Measurements from ENCODE around the gene ANKH. TPM values are rescaled to one million over a fixed set of nuclear protein-coding genes. Genes with fewer than 3 reads are reported as not detected.

The ANKH gene
- total and polyA plus RNA-seq, 2 of the 13 experiments (the other 11 are each of a cell fraction or from before 2014, with no cell fraction given): 25.0 to 36.0 TPM

DNA sequence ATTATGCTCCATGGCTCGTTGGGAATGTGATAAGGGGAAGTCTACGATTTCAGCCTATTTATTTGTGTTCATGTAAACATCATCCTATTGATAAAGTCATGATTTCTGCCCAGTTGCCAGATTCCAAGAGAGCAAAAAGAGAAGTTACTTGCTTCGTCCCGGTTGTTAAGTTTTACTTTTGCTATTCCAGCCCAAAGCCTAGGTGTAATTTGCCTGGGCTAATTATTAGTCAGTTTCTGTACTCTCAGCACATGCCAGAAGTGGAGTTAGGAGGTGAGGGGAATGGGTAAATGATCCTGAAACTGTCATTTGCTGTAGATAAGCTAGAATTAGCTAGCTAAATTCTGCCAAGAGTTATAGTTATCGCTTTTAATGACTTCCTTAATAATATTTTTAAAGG is 4.5 kb upstream of the ANKH start:
- H3K4me1 ChIP-seq (ENCODE audit: insufficient read depth, low read length): peaks cover 43% of the 10 kb centered on the region
- no TSS peak for BruUV-seq (replicated peaks)
- H2AFZ ChIP-seq (ENCODE audit: low read length): no peak overlapping the region
- no peak overlapping the region for H3K9ac ChIP-seq (ENCODE audit: insufficient read depth, low read depth, low read length)
- no peak for ATAC-seq
- WGBS (ENCODE audit: low lambda C conversion rate): 7% methylated on average over 5 of the region's 5 CpGs
- intact Hi-C loops (cut with micrococcal nuclease; ENCODE audit: unreplicated experiment): no loop called here
- ChIA-PET POLR2A (no interaction called here), CTCF (ENCODE audit: low intra/inter-chr PET ratio, low total read pairs) (no interaction called here)
- no peak overlapping the region for H3K4me3 ChIP-seq (replicated peaks in 1 of 3; ENCODE audit: insufficient read depth in 1 of 3, low read depth in 2 of 3, low read length in 3 of 3)
- no peak overlapping the region for H3K4me2 ChIP-seq (ENCODE audit: low read depth, low read length)
- in situ Hi-C loops (cut with HindIII; ENCODE audit: extremely low pct_ligation_motif_present, low pct_unique_long_range_greater_than_20kb): no loop called here
- no peaks in the 10 kb centered on the region; a peak in 1 of 5 replicates for H3K27me3 ChIP-seq (ENCODE audit: control insufficient read depth in 1 of 2, insufficient read depth in 2 of 2, low read length in 2 of 2)
- DNase-seq (ENCODE audit: low spot score): no peak
- no peak overlapping the region for H3K27ac ChIP-seq (ENCODE audit: extremely low read length, insufficient read depth, low read length)
- TF ChIP-seq ZNF607 (CRISPR knock-in tag; IDR thresholded peaks at IDR 0.05; ENCODE audit: borderline replicate concordance) (no peak), ZXDC (CRISPR knock-in tag; IDR thresholded peaks at IDR 0.05) (no peak), ZBTB8A (CRISPR knock-in tag; IDR thresholded peaks at IDR 0.05; ENCODE audit: borderline replicate concordance, low read depth) (no peak), E2F2 (CRISPR knock-in tag; IDR thresholded peaks at IDR 0.05; ENCODE audit: borderline replicate concordance) (no peak), ZNF441 (CRISPR knock-in tag; IDR thresholded peaks at IDR 0.05; ENCODE audit: borderline replicate concordance) (no peak), SP4 (CRISPR knock-in tag; IDR thresholded peaks at IDR 0.05) (no peak), STAT5B (CRISPR knock-in tag; IDR thresholded peaks at IDR 0.05) (no peak), AGO1 (IDR thresholded peaks at IDR 0.05; ENCODE audit: low read depth, low read length, poor library complexity, severe bottlenecking) (no peak), TRIM24 (CRISPR knock-in tag; IDR thresholded peaks at IDR 0.05) (no peak), NONO (IDR thresholded peaks at IDR 0.05) (no peak), NONO (CRISPR knock-in tag; conservative IDR thresholded peaks at IDR 0.05) (no peak), ZNF430 (CRISPR knock-in tag; IDR thresholded peaks at IDR 0.05) (no peak), MAF1 (CRISPR knock-in tag; IDR thresholded peaks at IDR 0.05; ENCODE audit: borderline replicate concordance) (no peak)
- TF ChIP-seq, protein P1, sequence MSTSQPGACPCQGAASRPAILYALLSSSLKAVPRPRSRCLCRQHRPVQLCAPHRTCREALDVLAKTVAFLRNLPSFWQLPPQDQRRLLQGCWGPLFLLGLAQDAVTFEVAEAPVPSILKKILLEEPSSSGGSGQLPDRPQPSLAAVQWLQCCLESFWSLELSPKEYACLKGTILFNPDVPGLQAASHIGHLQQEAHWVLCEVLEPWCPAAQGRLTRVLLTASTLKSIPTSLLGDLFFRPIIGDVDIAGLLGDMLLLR (CRISPR knock-in tag; IDR thresholded peaks at IDR 0.05): no peak
- H3K9me3 ChIP-seq (ENCODE audit: low read length): no peaks in the 10 kb centered on the region
- no peaks in the 10 kb centered on the region for H3K36me3 ChIP-seq (replicated peaks in 1 of 2; ENCODE audit: control insufficient read depth in 1 of 2, insufficient read depth in 2 of 2, low read length in 2 of 2)
- H4K20me1 ChIP-seq (ENCODE audit: insufficient read depth, low read length): no peaks in the 10 kb centered on the region
- FAIRE-seq: no peak
- peaks cover 2% of the 10 kb centered on the region for H3K79me2 ChIP-seq (ENCODE audit: insufficient read depth, low read length)
